Measurements from ENCODE around the gene ACKR4.

ACKR4 gene

GRCh38 chr3:132642539-132642847, 45.4 kb downstream of the ACKR4 start:
- DNase-seq = no peak

GRCh38 chr3:132643366-132643765, 46.3 kb downstream of the ACKR4 start:
- DNase-seq = no peak

GRCh38 chr3:132645058-132645457, 48.0 kb downstream of the ACKR4 start:
- DNase-seq = no peak

GRCh38 chr3:132650153-132650552, 53.1 kb downstream of the ACKR4 start:
- no peak for DNase-seq
